ENCODE data around the gene PLEKHM3. TPM values are rescaled to one million over a fixed set of nuclear protein-coding genes. Genes with fewer than 3 reads are reported as not detected.

PLEKHM3 gene
- total and polyA plus RNA-seq, 2 experiments from 2014 or later: 3.9 to 8.8 TPM

DNA sequence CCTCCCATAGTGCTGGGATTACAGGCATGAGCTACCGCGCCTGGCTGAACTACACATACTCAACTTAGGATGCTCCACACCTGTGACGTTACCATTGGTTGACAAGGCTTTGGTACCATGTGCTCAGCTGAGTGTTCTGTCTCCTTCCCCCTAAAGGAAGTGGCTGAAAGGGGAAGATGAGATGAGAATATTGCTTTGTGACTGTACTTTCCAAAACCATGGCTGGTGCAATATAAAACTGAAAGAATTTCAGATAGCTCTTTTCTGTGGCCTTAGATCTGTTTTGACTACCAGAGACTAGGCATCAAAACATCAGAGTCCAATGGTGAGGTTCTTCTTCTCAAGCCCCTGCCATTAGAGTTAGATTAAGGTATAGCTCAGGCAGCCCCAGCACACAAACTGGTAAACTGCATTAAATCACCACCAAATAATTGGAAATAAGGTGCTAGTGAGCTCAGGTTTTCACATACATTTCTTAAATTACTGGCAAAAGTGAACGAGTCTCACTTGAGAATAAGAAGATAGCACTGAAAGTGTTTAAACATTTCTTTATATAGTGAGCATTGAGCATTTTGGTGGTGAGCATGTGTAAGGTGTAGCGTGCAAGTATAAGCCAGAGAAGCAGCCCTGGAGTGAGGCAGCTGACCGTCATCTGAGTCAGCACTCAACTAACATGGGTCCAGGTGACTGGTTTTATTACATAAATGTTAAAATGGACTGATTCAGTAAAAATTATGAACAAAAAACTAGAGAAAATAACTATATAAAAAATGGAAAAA is 142.1 kb downstream of the PLEKHM3 start:
- Histone ChIP-seq H3K4me3 (no peak overlapping the region), H3K9me2 (ENCODE audit: insufficient read depth) (no peaks in the 10 kb centered on the region), H3K4me2 (no peak overlapping the region), H3K79me2 (replicated peaks; ENCODE audit: insufficient read depth) (no peaks in the 10 kb centered on the region), H4K20me1 (replicated peaks; ENCODE audit: insufficient read depth) (no peaks in the 10 kb centered on the region), H3F3A (replicated peaks; ENCODE audit: low read depth) (0 out of 2 replicates have a peak, but pooled peaks cover 3% of the 10 kb centered on the region), H3K36me3 (ENCODE audit: insufficient read depth) (no peaks in the 10 kb centered on the region), H3K27ac (ENCODE audit: low read depth) (no peak overlapping the region), H3K4me1 (ENCODE audit: insufficient read depth) (peaks cover 16% of the 10 kb centered on the region), H3K27me3 (ENCODE audit: insufficient read depth) (no peaks in the 10 kb centered on the region), H2AFZ (no peak overlapping the region)
- Mint-ChIP-seq H3K27me3 (ENCODE audit: insufficient read depth, low read depth, poor library complexity) (peaks cover 5% of the 10 kb centered on the region), H3K36me3 (ENCODE audit: low read depth) (no peaks in the 10 kb centered on the region), H3K9me3 (no peaks in the 10 kb centered on the region), H3K27ac (no peak overlapping the region), H3K4me1 (peaks cover 16% of the 10 kb centered on the region; the same call in 2 of the 3 replicates), H3K4me3 (no peak overlapping the region)
- ATAC-seq: no peak
- no peak for TF ChIP-seq ZNF114 (CRISPR knock-in tag; IDR thresholded peaks at IDR 0.05)
- DNase-seq (ENCODE audit: low spot score): no peak

GRCh38 chr2:207881902-207882301 is 143.4 kb downstream of the PLEKHM3 start:
- H3K27me3 ChIP-seq (ENCODE audit: insufficient read depth): no peaks in the 10 kb centered on the region
- H3K27ac ChIP-seq (ENCODE audit: low read depth): no peak overlapping the region
- DNase-seq (ENCODE audit: low spot score): no peak
- H3K9me3 Mint-ChIP-seq: no peaks in the 10 kb centered on the region
- H3K36me3 ChIP-seq (ENCODE audit: insufficient read depth): no peaks in the 10 kb centered on the region
- 0 out of 2 replicates have a peak, but pooled peaks cover 3% of the 10 kb centered on the region for H3F3A ChIP-seq (replicated peaks; ENCODE audit: low read depth)
- H4K20me1 ChIP-seq (replicated peaks; ENCODE audit: insufficient read depth): no peaks in the 10 kb centered on the region
- H3K4me1 ChIP-seq (ENCODE audit: insufficient read depth): peaks cover 10% of the 10 kb centered on the region; the same call in 1 of the 2 replicates
- no peak overlapping the region for H3K4me3 ChIP-seq
- H3K4me1 Mint-ChIP-seq: peaks cover 9% of the 10 kb centered on the region; the same call in 2 of the 3 replicates
- H2AFZ ChIP-seq: no peak overlapping the region
- no peaks in the 10 kb centered on the region for H3K36me3 Mint-ChIP-seq (ENCODE audit: low read depth)
- no peak; the same call in 2 of the 3 replicates for ATAC-seq
- no peaks in the 10 kb centered on the region for H3K9me2 ChIP-seq (ENCODE audit: insufficient read depth)
- no peak overlapping the region for H3K27ac Mint-ChIP-seq
- H3K27me3 Mint-ChIP-seq (ENCODE audit: insufficient read depth, low read depth, poor library complexity): peaks cover 2% of the 10 kb centered on the region
- H3K4me3 Mint-ChIP-seq: no peak overlapping the region
- H3K79me2 ChIP-seq (replicated peaks; ENCODE audit: insufficient read depth): no peaks in the 10 kb centered on the region
- H3K4me2 ChIP-seq: no peak overlapping the region
- TF ChIP-seq REST (IDR thresholded peaks at IDR 0.05; ENCODE audit: unreplicated experiment) (no peak), EZH2 (IDR thresholded peaks at IDR 0.05; ENCODE audit: low read depth, unreplicated experiment) (no peak), NANOG (IDR thresholded peaks at IDR 0.05; ENCODE audit: borderline replicate concordance) (no peak), CREB1 (CRISPR knock-in tag; IDR thresholded peaks at IDR 0.05; ENCODE audit: low read depth) (no peak), EZH2phosphoT487 (IDR thresholded peaks at IDR 0.05; ENCODE audit: unreplicated experiment) (no peak)
- TF ChIP-seq, protein P1, sequence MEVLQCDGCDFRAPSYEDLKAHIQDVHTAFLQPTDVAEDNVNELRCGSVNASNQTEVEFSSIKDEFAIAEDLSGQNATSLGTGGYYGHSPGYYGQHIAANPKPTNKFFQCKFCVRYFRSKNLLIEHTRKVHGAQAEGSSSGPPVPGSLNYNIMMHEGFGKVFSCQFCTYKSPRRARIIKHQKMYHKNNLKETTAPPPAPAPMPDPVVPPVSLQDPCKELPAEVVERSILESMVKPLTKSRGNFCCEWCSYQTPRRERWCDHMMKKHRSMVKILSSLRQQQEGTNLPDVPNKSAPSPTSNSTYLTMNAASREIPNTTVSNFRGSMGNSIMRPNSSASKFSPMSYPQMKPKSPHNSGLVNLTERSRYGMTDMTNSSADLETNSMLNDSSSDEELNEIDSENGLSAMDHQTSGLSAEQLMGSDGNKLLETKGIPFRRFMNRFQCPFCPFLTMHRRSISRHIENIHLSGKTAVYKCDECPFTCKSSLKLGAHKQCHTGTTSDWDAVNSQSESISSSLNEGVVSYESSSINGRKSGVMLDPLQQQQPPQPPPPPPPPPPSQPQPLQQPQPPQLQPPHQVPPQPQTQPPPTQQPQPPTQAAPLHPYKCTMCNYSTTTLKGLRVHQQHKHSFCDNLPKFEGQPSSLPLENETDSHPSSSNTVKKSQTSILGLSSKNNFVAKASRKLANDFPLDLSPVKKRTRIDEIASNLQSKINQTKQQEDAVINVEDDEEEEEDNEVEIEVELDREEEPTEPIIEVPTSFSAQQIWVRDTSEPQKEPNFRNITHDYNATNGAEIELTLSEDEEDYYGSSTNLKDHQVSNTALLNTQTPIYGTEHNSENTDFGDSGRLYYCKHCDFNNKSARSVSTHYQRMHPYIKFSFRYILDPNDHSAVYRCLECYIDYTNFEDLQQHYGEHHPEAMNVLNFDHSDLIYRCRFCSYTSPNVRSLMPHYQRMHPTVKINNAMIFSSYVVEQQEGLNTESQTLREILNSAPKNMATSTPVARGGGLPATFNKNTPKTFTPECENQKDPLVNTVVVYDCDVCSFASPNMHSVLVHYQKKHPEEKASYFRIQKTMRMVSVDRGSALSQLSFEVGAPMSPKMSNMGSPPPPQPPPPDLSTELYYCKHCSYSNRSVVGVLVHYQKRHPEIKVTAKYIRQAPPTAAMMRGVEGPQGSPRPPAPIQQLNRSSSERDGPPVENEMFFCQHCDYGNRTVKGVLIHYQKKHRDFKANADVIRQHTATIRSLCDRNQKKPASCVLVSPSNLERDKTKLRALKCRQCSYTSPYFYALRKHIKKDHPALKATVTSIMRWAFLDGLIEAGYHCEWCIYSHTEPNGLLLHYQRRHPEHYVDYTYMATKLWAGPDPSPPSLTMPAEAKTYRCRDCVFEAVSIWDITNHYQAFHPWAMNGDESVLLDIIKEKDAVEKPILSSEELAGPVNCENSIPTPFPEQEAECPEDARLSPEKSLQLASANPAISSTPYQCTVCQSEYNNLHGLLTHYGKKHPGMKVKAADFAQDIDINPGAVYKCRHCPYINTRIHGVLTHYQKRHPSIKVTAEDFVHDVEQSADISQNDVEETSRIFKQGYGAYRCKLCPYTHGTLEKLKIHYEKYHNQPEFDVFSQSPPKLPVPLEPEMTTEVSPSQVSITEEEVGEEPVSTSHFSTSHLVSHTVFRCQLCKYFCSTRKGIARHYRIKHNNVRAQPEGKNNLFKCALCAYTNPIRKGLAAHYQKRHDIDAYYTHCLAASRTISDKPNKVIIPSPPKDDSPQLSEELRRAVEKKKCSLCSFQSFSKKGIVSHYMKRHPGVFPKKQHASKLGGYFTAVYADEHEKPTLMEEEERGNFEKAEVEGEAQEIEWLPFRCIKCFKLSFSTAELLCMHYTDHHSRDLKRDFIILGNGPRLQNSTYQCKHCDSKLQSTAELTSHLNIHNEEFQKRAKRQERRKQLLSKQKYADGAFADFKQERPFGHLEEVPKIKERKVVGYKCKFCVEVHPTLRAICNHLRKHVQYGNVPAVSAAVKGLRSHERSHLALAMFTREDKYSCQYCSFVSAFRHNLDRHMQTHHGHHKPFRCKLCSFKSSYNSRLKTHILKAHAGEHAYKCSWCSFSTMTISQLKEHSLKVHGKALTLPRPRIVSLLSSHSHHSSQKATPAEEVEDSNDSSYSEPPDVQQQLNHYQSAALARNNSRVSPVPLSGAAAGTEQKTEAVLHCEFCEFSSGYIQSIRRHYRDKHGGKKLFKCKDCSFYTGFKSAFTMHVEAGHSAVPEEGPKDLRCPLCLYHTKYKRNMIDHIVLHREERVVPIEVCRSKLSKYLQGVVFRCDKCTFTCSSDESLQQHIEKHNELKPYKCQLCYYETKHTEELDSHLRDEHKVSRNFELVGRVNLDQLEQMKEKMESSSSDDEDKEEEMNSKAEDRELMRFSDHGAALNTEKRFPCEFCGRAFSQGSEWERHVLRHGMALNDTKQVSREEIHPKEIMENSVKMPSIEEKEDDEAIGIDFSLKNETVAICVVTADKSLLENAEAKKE (CRISPR knock-in tag; IDR thresholded peaks at IDR 0.05): no peak
- TF ChIP-seq, protein P2, sequence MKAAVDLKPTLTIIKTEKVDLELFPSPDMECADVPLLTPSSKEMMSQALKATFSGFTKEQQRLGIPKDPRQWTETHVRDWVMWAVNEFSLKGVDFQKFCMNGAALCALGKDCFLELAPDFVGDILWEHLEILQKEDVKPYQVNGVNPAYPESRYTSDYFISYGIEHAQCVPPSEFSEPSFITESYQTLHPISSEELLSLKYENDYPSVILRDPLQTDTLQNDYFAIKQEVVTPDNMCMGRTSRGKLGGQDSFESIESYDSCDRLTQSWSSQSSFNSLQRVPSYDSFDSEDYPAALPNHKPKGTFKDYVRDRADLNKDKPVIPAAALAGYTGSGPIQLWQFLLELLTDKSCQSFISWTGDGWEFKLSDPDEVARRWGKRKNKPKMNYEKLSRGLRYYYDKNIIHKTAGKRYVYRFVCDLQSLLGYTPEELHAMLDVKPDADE (IDR thresholded peaks at IDR 0.05): no peak

Measured in GM23338 (cell line).